Tongue (tissue), 2 donors: ENCODE data around the gene ZRSR2. TPM values are rescaled to one million over a fixed set of nuclear protein-coding genes. Genes with fewer than 3 reads are reported as not detected.
"Not testable (repeated sequence)": the region's sequence is repeated elsewhere in the genome, so short reads cannot be mapped to it uniquely, and the experiment has no call there.

ENCODE experiments used
- DNase-seq: peaks from one replicate; pipeline ENCODE4 v3.0.0-alpha.2; 2015
- total RNA-seq: library from RNA; depleted of rRNA; stranded (reverse); fragments of >200 nt; gene quantifications from one replicate; pipeline ENCODE4 v1.2.3, GENCODE V29; 2014

ZRSR2 gene
- total RNA-seq, 1 donor from 2014 or later, result 3.4 TPM

DNA sequence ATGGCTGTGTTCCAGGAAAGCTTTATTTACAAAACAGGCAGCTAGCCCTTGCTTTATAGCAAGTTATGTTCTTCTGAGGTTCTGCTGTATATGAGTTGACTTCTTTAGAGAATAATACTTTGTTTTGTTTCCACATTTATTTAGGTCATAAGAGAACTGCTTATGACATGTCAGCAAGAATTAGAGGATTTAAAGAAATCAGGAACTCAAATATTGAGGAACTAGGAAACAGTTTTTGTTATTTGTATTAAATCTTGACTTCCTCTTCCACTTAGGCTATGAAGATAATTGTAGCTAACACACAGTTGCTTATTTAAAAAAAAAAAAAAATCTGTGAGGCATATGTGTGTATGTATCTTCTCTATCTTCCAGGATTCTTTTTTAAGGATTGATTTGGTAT lies 14.3 kb downstream of the ZRSR2 start:
- DNase-seq, result no peak

DNA sequence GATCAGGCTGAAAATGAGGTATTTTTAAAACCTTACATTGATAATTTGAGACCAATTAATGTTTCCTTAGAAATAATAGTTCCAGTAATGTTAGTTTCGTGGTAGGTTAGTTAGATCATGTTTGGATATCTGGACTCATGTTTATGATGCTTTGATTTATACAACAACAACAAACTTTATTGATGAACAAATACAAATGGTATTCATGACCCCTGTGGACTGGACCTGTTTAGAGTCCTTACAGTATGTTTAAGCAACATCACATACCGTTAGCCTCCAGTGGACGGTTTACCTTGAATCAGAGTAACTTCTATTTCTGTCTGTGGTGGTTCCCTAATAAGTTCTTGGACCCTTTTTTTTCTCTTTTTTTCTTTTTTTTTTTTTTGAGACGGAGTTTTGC lies 18.0 kb downstream of the ZRSR2 start:
- DNase-seq, result no peak

DNA sequence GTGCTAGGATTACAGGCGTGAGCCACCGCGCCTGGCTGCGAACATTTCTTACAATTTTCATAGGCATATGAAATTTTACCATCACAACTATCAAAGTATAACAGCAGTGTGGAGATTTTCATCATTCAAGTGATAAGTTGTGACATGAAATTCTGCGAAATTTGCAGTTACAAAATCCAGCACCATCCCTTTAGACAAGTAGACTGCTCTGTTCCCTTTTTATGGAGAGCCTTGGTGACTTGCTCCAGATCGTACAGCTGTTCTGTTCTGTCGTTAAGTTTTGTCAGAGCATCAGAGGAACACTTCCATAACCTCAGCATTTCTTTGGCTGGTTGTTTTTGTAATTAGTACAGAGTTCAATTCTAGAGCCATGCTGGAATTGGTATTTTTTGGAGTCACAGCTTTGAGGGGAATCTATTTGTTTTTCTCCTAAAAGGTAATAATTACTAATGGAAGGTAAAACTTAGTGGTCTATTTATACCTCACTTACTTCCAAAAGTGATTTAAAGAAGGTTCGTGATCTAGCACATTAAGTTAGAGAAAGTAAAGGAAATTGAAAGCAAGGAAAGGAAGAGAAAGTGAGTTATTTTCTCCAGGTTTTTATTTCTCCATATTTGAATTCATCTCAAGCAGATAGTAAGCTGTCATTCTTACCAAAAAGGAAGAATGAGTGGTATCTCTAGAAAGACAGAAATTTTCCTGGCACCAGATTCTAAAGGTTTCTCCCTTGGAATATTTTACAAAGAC lies 22.1 kb downstream of the ZRSR2 start:
- DNase-seq, result no peak

DNA sequence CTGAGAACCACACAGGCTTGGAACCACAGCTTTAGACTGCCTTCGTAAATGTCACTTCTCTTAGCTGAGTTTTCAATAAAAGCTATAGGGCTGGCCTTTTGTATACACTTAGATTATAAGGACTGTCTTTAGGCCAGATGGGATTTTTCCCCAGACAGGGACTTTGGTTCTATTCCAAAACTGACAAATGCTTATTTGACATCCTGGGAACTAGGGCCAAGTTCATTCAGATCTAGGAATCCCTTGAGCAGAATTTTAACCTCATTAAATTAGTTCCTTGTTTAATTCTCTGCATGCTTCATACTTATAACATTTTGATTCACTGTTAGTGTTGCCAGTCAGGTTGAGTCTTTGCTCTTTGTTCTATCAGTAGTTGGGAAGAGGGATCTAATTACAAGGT lies 23.1 kb downstream of the ZRSR2 start:
- DNase-seq, result no peak

DNA sequence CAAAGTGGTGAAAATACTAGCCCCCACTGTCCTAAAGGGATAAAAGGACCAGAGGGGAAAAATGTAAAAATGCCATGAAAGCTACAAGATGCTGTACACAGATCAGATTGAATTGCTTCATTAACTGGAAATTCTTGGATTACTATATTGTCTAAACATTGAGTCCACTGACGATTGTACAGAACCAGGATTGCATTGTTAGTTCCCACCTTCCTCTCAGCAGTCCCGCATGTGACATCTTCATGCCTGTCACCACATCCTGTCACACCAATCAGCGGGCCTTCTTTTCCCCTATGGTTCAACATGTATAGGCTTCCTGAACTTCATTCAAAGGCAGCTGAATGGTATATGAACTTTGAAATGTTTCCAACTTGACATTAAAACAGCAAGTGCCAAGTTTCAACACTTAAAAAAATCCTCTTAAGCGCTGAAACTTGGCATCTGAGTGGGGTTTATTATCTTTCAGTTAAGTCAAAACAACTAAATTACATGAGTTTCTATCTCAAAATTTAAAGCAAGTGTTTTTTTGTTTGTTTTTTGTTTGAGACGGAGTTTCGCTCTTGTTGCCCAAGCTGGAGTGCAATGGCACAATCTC lies 24.6 kb downstream of the ZRSR2 start:
- no peak for DNase-seq

DNA sequence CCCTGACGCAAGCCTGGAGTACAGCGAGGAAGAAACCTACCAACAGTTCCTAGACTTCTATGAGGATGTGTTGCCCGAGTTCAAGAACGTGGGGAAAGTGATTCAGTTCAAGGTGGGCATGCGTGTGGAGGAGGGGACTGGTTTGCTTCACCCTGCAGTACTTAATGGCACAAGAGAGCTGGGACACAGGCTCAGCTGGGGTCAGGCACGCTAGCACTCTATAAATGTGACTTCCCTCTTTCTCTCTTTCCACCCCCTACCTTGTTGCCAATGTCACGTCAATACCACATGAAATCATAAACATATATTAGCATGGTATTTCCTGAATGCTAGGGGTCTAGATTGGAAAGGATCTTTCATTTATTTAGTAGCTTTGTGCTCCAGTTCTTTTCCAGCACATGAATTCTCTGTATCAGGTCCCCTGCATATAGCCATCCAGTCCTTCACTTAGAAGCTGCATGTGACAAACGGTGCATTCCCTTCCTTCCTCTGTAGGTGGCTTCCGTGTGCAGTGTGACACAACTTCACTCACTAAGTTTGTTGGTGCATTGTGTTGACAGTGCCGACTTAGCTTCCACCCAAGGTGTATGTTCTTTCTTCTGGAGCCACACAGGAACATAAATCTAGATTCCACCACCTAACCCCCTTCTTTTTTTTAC lies 25.6 kb downstream of the ZRSR2 start:
- DNase-seq, result peak; percentile 19

DNA sequence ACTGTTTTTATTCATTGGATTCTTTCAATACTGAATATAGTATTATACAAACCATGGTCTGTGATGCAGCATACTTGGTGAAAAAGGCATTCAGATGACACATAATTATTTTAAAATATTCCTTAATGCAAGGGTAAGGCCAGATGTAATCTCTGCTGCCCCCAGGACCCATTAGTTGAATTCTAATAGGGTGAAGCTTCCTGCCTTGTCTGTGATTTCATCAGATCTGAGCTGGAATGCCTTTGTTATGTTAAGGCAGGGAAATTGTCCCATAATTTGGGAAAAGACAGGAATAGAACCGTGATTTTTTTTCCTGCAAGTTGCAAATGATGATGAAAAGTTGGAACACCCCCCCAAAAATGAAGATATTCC lies 26.1 kb downstream of the ZRSR2 start:
- no peak for DNase-seq

DNA sequence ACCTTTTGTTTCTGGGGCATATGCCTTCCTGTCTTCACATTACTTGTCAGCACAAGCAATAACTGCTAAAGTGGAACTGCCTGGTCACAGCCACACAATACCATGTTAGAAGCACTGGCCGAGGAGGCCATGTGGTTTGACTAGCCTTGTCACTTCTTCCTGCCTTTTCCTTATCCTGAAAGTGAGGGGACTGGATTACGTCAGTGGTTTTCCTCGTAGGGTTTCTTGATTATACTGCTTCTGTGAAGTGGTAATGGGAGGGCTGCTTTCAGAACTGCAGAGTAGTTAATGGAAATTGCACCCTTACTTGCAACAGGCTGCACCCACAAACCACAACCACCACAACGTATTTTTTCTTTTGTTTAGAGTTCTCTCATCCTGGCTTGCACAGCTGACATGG lies 26.6 kb downstream of the ZRSR2 start:
- no peak for DNase-seq

DNA sequence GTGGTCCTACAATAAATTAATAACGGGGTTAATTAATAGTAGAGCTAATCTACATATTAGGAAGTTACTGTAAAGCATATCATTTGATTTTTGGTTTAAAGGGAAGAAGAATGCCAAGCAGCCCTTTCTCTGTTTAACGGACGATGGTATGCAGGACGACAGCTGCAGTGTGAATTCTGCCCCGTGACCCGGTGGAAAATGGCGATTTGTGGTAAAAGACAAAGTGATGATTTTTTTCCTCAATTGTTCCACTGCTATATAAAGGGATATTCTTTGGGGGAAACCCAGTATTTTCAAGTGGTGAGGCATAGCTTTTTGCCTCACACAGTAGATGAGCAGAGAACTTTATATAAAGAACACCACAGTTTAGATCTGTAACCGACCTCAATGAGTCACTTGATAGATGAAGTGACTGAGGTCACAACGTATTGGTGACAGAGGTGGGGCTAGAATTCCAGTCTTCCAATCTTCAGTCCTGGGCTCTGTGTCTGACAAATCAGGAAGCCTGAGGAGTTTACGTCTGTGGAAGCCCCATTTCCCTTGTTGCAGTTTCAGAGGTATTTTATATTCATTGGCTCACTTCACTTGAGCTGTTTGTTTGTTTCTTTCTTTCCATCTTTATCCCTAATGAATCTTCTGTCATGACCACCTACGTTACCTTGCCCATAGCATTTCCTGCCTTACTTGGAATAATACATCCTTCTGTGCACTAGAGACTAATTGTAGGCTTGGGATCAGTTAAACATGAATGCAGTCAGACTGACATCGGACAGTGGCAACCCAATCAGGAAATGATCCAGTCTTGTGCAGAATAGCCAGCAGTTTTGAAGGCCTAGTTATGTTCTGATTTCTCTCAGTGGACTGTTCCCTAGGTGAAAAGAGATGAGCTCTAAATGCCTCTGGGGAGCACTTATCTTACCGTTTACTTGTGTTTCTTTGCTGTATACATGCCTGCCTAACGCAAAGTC lies 30.1 kb downstream of the ZRSR2 start:
- DNase-seq, result peak; percentile 45

DNA sequence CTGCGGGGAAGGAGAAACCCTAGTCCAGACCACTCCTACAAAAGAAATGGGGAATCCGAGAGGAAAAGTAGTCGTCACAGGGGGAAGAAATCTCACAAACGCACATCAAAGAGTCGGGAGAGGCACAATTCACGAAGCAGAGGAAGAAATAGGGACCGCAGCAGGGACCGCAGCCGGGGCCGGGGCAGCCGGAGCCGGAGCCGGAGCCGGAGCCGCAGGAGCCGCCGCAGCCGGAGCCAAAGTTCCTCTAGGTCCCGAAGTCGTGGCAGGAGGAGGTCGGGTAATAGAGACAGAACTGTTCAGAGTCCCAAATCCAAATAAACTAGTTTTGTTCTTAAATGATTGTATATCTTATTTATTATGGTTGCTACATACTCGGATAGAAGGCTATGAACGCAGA lies 32.6 kb downstream of the ZRSR2 start:
- no peak for DNase-seq

DNA sequence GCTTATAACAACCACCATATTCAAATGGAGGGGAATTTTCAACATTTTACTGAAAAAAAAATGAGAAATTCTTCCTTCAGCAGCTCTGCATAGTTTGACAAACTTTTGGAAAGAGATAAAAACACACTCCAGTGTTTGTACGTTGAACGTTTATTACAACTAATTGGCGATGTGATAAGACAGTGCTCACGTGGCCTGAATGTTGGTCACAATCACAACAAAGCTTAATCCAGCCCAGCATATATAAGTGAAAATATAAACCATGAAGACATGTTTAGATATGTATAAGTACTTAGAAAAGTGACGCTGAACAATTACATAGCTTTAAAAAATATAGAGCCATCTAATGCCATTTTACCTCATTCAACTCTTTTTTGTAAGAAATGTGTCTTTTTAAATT lies 35.7 kb downstream of the ZRSR2 start:
- no peak for DNase-seq

DNA sequence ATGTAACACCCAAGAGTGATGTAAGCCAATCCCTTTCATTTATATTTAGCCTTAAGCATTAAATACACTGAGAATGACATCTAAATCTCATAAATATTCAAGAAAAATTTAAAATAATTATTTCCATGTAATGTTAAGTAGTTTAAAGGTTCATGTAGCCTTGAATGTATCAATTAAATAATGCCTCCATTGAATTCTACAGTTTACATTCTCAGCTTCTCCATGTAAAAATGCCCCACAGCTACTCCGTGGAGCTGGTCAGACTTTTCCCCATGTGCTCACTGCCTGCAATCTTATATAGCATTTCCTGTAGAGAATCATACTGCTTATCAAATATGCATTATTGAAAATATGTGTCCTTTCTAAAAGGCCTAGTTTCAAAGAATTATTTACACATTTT lies 38.9 kb downstream of the ZRSR2 start:
- no peak for DNase-seq

DNA sequence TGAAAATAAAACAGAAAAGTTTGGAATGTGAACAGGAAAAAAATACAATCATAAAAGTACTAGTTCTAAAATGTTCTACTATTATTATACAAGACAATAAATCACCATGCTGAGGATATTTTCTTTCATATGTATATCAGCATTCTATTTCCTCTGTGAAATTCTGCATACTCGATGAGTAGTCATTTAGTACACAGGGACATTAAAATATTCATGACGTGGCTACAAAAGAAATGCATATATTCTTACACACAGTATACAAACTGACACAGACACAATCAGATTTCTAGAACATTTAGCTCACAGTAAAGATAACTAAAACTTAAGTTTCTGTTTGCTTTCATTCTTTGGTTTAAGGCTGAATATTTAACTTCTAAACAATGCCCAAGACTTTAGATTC lies 41.1 kb downstream of the ZRSR2 start:
- DNase-seq, result not testable (repeated sequence)

DNA sequence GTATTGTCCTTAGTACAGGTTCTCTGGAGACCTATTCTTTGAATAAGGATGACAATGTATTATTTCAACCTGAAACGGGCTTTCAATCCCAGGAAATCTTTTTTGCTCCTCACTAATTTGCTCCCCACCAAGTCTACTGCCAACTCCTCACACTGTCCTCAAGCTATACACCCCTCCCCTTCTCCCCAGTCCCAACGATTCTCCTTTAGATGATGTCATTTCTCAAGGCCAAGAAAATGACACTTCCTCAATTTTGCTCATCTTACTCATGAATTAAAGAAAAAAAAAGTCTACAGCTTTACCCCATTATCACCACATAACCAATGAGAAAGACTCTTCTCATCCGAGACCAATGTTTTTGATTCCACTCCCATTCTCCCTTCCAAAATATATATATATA lies 43.8 kb downstream of the ZRSR2 start:
- DNase-seq, result no peak

DNA sequence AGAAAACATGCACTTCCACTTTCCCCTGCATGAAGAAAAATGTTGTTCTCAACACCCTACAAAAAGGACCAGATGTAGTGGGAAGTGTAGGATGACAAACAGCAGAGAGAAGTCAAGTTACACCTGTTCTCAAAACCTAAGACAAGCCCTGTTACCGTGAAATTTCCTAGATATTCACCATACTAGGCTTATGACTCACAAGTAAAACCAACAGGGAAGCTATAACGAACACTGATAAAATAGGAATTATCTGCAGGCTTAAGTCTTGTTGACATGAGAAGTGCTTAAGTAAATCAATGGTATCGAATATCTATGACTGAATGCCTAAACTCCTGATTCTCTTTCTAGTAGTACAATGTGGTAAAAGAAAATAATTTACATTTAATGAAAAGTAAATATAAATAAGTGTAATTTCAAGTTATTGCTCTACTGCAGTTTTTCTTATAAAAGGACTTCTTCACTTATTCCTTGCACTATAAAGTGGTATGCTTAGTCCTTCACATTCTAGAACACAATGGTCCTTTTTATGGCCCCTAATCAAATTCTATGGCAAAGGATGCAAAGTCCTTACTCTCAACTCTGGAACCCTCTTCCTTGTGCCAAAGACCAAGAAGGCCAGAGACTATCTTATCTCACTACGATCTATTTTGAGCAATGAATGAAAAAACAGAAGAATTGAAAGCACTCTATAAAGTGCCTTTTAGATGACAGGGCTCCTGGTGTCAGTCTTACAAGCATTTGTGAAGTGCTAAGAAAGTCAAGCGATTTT lies 44.7 kb downstream of the ZRSR2 start:
- no peak for DNase-seq

DNA sequence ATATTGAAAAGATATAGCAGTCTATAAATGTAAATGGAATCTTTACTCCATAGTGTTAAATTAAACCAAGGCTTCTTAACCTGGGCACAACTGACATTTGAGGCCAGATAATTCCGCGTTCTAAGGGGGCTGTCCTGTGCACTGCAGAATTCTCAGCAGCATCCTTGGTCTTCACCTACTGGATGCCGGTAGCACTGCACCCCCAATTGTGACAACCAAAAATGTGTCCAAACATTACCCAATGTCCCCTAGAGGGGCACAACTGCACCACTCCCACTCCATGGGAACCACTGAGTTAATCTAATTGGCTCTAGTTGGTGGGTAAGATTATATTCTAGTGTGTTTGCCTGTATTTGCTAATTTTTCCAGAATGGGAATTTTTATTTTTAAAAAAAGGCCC lies 47.7 kb downstream of the ZRSR2 start:
- DNase-seq, result no peak

DNA sequence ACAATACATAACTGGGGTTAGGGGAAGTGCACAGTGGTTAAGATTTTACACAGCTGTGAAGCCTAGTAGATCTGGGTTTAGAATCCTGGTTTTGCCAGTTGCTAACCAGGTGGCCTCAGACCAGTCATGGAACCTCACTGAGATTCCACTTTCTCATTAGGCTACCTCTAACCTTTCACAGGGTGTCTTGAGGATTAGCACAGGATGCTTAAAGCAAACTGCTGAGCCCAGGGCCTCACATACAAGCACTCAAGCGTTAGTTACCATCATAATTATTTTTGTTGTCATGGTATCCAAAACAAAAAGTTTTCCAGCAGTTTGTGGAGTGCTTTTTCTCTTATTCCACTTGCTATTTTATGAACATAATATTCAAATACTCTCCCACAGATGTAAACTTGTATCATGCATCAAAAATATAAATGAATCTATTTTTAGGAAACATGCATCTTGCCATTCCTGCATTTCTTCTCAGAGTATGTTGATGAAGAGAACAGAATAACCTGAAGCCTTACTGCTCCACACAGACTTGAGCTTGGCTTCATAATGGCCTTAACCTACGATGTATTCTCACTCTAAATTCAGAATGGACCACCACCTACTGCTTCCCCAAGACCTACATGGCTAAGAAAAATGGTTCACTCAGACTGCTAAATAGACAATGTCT lies 51.7 kb downstream of the ZRSR2 start:
- DNase-seq, result no peak

DNA sequence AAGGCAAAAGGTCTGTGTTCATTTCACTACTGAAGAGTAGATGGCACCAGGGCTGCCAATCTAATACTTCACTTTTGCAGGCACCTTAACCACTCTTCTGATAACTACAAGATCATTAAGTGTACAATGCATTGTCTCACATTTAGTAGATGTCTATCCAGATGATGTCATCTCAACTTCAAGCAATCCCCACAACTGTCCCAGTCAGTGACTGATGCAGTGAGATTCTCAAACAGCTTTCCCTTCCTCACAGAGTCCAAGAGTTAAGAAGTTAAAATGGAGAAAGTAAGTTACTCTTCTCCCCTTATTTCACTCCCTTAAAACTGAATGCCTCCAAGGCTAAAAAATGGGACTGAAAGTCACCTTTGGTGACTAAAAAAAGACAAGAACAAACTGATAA lies 53.7 kb downstream of the ZRSR2 start:
- DNase-seq, result no peak

DNA sequence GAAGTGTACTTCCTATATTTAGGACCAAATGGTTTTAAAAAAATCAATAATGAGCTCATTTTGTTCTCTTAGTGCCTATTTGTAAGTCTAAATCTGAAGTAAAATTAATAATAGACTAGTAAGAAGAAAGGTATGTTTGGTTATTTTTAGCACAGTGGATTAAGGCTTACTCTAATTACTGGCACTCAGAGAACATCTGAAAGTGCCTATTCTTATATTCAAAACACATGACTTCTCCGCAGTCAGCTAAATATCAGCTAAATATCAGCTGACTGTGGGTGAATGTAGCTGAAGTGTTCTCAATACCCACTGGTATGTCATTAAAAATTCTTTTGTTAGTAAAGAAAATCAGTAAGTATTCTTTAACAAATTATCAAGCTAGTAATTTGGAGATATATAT lies 58.3 kb downstream of the ZRSR2 start:
- no peak for DNase-seq

DNA sequence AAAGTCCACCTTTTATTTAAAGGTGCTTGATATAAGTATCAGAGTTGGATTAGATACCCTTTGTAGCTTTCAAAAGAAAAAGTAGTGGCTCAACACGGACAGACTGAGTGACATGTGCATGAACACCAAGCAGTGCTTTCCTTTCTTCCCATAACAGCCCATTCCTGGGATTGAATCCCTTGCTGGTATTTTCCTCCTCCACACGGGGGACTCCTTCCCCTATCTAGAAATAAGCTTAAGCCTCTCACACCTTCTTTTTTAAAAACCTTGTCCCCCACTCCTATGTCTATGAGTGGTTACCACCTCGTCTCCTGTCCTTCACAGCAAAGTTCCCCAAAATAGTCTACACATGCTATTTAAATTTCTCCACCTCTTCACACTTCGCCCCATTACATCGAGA lies 59.3 kb downstream of the ZRSR2 start:
- peak; percentile 7 for DNase-seq

DNA sequence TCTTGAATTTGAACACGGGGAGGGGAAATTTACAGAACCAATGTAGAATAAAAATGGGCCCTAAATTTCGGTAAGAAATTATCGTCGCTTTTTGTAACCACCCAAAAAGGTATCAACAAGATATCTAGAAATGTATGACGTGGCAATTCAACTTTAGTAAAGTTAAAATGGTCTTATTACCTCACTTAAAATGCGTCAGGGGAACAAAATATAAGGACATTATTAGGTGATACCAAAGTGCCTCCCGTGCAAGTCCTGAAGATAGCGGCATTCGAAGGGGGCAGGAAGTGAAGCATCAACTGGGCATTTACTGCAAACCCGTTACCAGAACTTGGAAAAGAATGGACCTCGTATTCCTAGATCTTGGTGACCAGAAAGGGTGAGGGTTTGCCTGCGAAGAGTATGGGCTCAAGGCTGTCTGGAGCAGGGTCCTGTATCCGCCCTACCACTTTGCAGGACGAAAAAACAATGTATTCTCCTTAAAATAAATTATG lies 63.3 kb downstream of the ZRSR2 start:
- DNase-seq, result peak; percentile 14
